Lower lobe of right lung (tissue), 2 donors: ENCODE measurements around the gene MPL. TPM values are rescaled to one million over a fixed set of nuclear protein-coding genes. Genes with fewer than 3 reads are reported as not detected.

Source experiments
- ATAC-seq, 2 donors: fragments of 200-7000 bp; cut with Tn5 transposase; one replicate each; pipeline ENCODE4 v1.9.1; 2020 to 2022; ENCODE audit warnings: mild to moderate bottlenecking in 2 of 2, moderate library complexity in 2 of 2
- DNase-seq: peaks from one replicate; pipeline ENCODE4 v3.0.0-alpha.2; 2020
- H3K27ac ChIP-seq: fragments of 200-600 bp; one replicate; pipeline ENCODE4 v1.8.0; 2022
- H3K27me3 ChIP-seq: fragments of 200-600 bp; one replicate; pipeline ENCODE4 v1.8.0; 2022; ENCODE audit warnings: low read depth
- H3K36me3 ChIP-seq: fragments of 200-600 bp; one replicate; pipeline ENCODE4 v1.8.0; 2022; ENCODE audit warnings: mild to moderate bottlenecking
- H3K4me1 ChIP-seq: fragments of 200-600 bp; one replicate; pipeline ENCODE4 v1.8.0; 2022
- H3K4me3 ChIP-seq: fragments of 200-600 bp; one replicate; pipeline ENCODE4 v1.8.0; 2022; ENCODE audit warnings: mild to moderate bottlenecking
- H3K9me3 ChIP-seq: fragments of 200-600 bp; one replicate; pipeline ENCODE4 v1.8.0; 2022
- CTCF ChIP-seq: fragments of 200-600 bp; IDR thresholded peaks from one replicate; pipeline ENCODE4 v1.8.0; 2022; ENCODE audit warnings: antibody characterized with exemption, mild to moderate bottlenecking
- intact Hi-C: fragments of 100-400 bp; cut with DNase I; formaldehyde crosslinking; loops from one replicate; pipeline ENCODE4 v1.11.0; 2022
- total RNA-seq: library from RNA; stranded (reverse); fragmentation: NEBNext Ultra II Directional; extraction: Animal tissue kit (Norgen Biotek cat#: 25700); gene quantifications from one replicate; pipeline ENCODE4 v1.2.1, GENCODE V29; 2021
- donor health status: DM: no; HTN: yes; CAD: no; lungs with severe emphysema.

MPL gene
- total RNA-seq, 1 donor from 2014 or later = 0.65 TPM

- ATAC-seq (no peak), DNase-seq (no peak)
- no peaks in the 10 kb centered on the region for H3K27me3 ChIP-seq
- H3K4me1 ChIP-seq = peaks cover 35% of the 10 kb centered on the region
- H3K4me3 ChIP-seq = peak overlapping the region; percentile 87
- TF ChIP-seq CTCF = no peak
- H3K27ac ChIP-seq = peak overlapping the region; percentile 95
- H3K9me3 ChIP-seq = no peaks in the 10 kb centered on the region
- H3K36me3 ChIP-seq = peaks cover 49% of the 10 kb centered on the region
- intact Hi-C loops = no loop called here
Measured at GRCh38 chr1:43365678-43366077, 28.1 kb downstream of the MPL start.

GRCh38 chr1:43366179-43366578 is 28.6 kb downstream of the MPL start:
- H3K9me3 ChIP-seq = no peaks in the 10 kb centered on the region
- peak overlapping the region; percentile 87 for H3K4me3 ChIP-seq
- peaks cover 44% of the 10 kb centered on the region for H3K36me3 ChIP-seq
- intact Hi-C loops = no loop called here
- ATAC-seq (peak; percentile 12 to 43), DNase-seq (peak; percentile 72)
- no peaks in the 10 kb centered on the region for H3K27me3 ChIP-seq
- H3K27ac ChIP-seq = peak overlapping the region; percentile 95
- no peak for TF ChIP-seq CTCF
- H3K4me1 ChIP-seq = peaks cover 35% of the 10 kb centered on the region

- DNase-seq = no peak
- Histone ChIP-seq H3K9me3 (no peaks in the 10 kb centered on the region), H3K4me3 (peak overlapping the region; percentile 87), H3K27ac (peak overlapping the region; percentile 95), H3K36me3 (peaks cover 40% of the 10 kb centered on the region), H3K27me3 (no peaks in the 10 kb centered on the region), H3K4me1 (peaks cover 35% of the 10 kb centered on the region)
- intact Hi-C loops = no loop called here
- no peak for TF ChIP-seq CTCF
- peak in 1 of 2 donors; percentile 1 for ATAC-seq
Measured at GRCh38 chr1:43366601-43367025, 29.0 kb downstream of the MPL start.

GRCh38 chr1:43367026-43367903 is 29.6 kb downstream of the MPL start:
- intact Hi-C loops = no loop called here
- peak overlapping the region; percentile 87 for H3K4me3 ChIP-seq
- peaks cover 35% of the 10 kb centered on the region for H3K4me1 ChIP-seq
- H3K36me3 ChIP-seq = peaks cover 33% of the 10 kb centered on the region
- no peaks in the 10 kb centered on the region for H3K27me3 ChIP-seq
- H3K9me3 ChIP-seq = no peaks in the 10 kb centered on the region
- ATAC-seq = peak; percentile 83 to 89
- TF ChIP-seq CTCF = peak; percentile 8
- H3K27ac ChIP-seq = peak overlapping the region; percentile 95
- peak; percentile 58 for DNase-seq

- Histone ChIP-seq H3K36me3 (peaks cover 25% of the 10 kb centered on the region), H3K9me3 (no peaks in the 10 kb centered on the region), H3K4me3 (peak within 1 kb of the TSS; percentile 87), H3K4me1 (peaks cover 35% of the 10 kb centered on the region), H3K27ac (peak within 1 kb of the TSS; percentile 95), H3K27me3 (no peaks in the 10 kb centered on the region)
- DNase-seq = peak; percentile 96
- intact Hi-C loops = no loop called here
- TF ChIP-seq CTCF = no peak
- ATAC-seq = peak; percentile 96 to 97
Measured at GRCh38 chr1:43367904-43368645, 30.5 kb downstream of the MPL start, which contains the start of gene ELOVL1. ELOVL1 (minus strand) TSS chr1:43368011; CDS start chr1:43365609, 2,402 bp downstream.
